GM12872 (cell line): Measurements from ENCODE around the gene MAP2.

ENCODE experiments used
- CTCF ChIP-seq: IDR thresholded peaks from 3 replicates; pipeline ENCODE4 v1.5.1; 2011; ENCODE audit warnings: low read depth, mild to moderate bottlenecking, low read length, moderate library complexity; ENCODE audit not compliant: insufficient read depth

Gene MAP2

GRCh38 chr2:209685963-209686362 lies 262.1 kb downstream of the MAP2 start:
- TF ChIP-seq CTCF = no peak

- TF ChIP-seq CTCF = no peak
These were observed 262.6 kb downstream of the MAP2 start for GRCh38 chr2:209686448-209686847.

- TF ChIP-seq CTCF = no peak
These were observed 263.6 kb downstream of the MAP2 start for GRCh38 chr2:209687323-209687969.

GRCh38 chr2:209688385-209688784 lies 264.5 kb downstream of the MAP2 start:
- TF ChIP-seq CTCF = no peak

- TF ChIP-seq CTCF = no peak
These were observed 266.3 kb downstream of the MAP2 start for GRCh38 chr2:209690029-209690754.

- no peak for TF ChIP-seq CTCF
These were observed 270.9 kb downstream of the MAP2 start for GRCh38 chr2:209694748-209695147.

GRCh38 chr2:209696836-209697711 lies 273.2 kb downstream of the MAP2 start:
- no peak for TF ChIP-seq CTCF
